ENCODE data around the gene NOSTRIN. TPM values are rescaled to one million over a fixed set of nuclear protein-coding genes. Genes with fewer than 3 reads are reported as not detected.

Gene NOSTRIN
- polyA plus RNA-seq, 6 donors from 2014 or later = not detected

DNA sequence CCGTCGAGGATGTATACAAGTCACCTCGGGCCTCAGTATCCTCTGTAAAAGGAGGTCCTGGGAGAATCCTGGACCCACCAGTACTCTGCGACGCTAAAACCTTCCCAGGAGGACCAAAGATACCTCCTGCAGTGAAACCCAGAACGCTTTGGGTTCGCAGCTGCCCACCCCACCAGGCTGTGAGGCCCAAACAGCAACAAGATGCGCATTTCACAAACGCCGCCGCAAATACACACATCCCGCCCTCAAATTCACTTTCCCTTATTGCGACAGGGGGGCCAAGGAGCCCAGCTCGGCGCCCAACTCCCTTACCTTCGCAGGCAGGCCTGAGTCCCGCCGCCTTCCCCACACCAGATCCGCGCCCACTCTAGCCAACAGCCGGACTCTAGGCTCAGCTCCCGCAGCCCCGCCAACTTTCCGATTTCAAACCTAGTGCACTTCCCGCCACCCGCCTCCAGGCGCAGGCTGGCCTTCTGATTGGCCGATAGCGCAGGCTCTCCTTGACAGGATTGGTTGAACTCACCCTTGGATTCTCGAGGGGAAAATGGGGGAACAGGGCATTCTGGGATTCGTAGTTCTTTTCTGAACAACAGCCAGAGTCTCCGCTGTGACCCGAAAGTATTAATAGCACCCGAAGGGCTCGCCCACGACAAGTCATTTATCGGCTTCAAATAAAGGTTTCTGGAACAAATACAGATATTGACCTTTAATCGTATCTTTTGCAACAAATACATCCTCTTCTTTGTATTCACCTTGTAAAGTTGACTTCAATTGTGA, 87.8 kb downstream of the NOSTRIN start, which contains the start of gene SPC25:
TSS of gene SPC25 (minus strand) at position 425 of the 777 bp plus-strand sequence. CDS start 911 bp downstream, outside the sequence.
- DNase-seq (peak; percentile 79), ATAC-seq (ENCODE audit: low read depth in 2 of 2) (peak; percentile 100)
- H3K9me3 Mint-ChIP-seq = no peaks in the 10 kb centered on the region
- peaks cover 5 to 22% (median 12%) of the 10 kb centered on the region in 3 donors for H3K27me3 Mint-ChIP-seq
- peak within 1 kb of the TSS in 3 of 6 donors; percentile 1 to 31 (median 10) for H3K27ac Mint-ChIP-seq
- no peaks in the 10 kb centered on the region for H3K36me3 Mint-ChIP-seq
- H3K4me1 Mint-ChIP-seq = peaks cover 9 to 11% (median 10%) of the 10 kb centered on the region in 3 donors
- peak within 1 kb of the TSS; percentile 75 to 98 (median 93) for H3K4me3 Mint-ChIP-seq

DNA sequence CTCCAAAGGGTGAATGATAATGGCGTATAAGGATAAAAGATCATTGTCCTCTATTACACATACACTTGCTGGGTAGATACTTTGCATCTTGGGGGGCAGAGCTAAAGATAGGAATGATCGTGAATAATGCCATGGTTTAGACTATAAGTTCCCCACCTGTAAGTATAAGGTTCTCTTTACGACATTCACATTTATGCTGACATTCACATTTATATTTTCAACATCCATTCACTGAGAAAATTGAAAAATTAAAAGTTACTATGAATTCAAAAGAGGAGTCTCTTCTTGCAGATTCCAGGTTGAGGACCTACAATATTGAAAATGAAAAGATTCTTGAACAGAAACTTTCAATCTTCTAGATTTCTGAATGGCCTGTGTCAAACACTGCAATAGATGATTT, 89.9 kb downstream of the NOSTRIN start:
- no peak for DNase-seq
- no peak overlapping the region for H3K4me3 Mint-ChIP-seq
- ATAC-seq (ENCODE audit: low read depth in 2 of 2) = no peak
- no peak overlapping the region for H3K27ac Mint-ChIP-seq
- no peaks in the 10 kb centered on the region for H3K36me3 Mint-ChIP-seq
- H3K9me3 Mint-ChIP-seq = no peaks in the 10 kb centered on the region
- H3K27me3 Mint-ChIP-seq = peaks cover 5 to 22% (median 12%) of the 10 kb centered on the region in 3 donors
- H3K4me1 Mint-ChIP-seq = peaks cover 9 to 11% (median 10%) of the 10 kb centered on the region in 3 donors

DNA sequence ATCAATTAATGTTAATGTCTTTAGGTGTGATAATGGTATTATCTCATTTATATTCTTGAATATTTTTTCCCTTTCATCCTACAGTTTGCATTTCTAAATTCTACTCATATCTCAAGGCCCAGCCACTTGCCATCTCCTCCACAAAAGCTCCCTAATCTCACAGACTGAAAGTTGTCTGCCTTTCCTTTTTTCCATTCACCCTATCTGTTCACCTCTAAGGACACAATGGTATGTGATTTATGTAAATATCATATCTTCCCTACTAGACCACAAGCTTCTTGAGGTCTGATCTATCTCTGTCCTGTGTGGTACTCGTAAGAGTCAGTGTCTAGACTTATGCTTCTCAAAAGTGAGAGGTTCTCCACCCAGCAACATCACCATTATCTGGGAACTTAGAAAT, 91.7 kb downstream of the NOSTRIN start:
- Mint-ChIP-seq H3K9me3 (no peaks in the 10 kb centered on the region), H3K4me1 (peaks cover 9 to 11% (median 10%) of the 10 kb centered on the region in 3 donors), H3K36me3 (no peaks in the 10 kb centered on the region), H3K4me3 (no peak overlapping the region), H3K27ac (no peak overlapping the region), H3K27me3 (peaks cover 8 to 22% (median 12%) of the 10 kb centered on the region in 3 donors)
- DNase-seq = no peak
- no peak for ATAC-seq (ENCODE audit: low read depth in 2 of 2)

DNA sequence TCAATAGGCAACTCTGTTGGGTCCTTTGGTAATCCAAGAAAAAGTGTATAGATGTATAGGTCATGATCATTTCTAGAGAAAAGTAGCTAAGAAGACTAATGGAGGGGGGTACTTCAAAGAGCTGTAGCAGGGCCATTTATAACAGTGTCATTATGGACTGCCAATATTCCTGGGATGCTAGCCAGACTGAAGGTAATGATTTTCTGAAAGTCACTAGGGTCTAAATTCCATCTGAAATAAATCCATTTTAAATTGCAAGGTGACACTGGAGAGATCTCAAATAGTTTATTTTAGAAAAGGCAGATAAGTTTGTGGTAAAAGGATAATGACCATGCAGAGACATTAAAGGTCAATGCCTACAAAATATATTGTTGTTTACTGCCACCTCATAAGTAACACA, 92.3 kb downstream of the NOSTRIN start:
- DNase-seq (no peak), ATAC-seq (ENCODE audit: low read depth in 2 of 2) (no peak)
- Mint-ChIP-seq H3K27ac (no peak overlapping the region), H3K4me3 (no peak overlapping the region), H3K9me3 (no peaks in the 10 kb centered on the region), H3K4me1 (peaks cover 9 to 11% (median 10%) of the 10 kb centered on the region in 3 donors), H3K27me3 (peaks cover 11 to 22% (median 12%) of the 10 kb centered on the region in 3 donors), H3K36me3 (no peaks in the 10 kb centered on the region)

DNA sequence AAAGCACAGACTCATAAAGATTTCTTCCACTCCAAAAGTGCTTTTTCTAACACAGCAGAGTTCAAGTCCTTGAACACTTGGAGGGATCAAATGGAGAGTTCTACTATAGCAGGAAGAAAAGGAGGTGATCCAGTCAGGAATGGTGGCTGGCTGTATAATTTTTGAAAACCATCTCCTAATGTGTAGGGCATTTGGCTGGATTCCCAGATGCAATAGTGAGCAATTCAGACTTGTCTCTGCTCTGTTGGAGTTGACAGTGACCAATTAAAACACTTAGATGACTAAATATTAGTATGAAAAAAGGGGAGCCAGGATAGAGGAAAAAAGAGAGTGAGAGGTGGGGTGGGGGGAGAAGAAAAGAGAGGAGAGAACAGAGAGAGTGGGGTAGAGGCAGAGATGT, 93.3 kb downstream of the NOSTRIN start:
- H3K9me3 Mint-ChIP-seq = no peaks in the 10 kb centered on the region
- no peak overlapping the region for H3K4me3 Mint-ChIP-seq
- H3K27ac Mint-ChIP-seq = no peak overlapping the region
- peaks cover 0 to 1% (median under 1%) of the 10 kb centered on the region in 3 donors for H3K4me1 Mint-ChIP-seq
- no peaks in the 10 kb centered on the region for H3K36me3 Mint-ChIP-seq
- DNase-seq (no peak), ATAC-seq (ENCODE audit: low read depth in 2 of 2) (no peak)
- peaks cover 11 to 14% (median 12%) of the 10 kb centered on the region in 3 donors for H3K27me3 Mint-ChIP-seq

DNA sequence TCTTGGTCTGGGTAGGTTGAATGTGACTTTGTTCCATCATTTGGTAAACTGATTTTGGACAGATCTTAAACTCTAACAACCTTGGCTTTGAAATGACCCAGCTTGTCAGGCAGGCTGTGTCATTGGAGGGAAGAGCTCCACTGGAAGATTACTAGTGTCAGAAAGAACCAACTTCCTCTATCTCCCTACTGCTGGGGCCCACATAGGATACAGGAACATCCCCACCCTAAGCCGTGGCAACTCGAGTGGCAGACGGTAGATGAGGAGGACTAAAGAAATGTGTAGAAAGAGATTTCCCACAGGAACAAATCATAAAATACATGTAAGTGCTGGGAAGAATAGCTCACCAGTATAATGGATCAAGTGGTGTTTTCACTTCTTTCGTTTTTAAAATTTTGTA, 94.3 kb downstream of the NOSTRIN start:
- ATAC-seq (ENCODE audit: low read depth in 2 of 2) (no peak), DNase-seq (no peak)
- Mint-ChIP-seq H3K27ac (no peak overlapping the region), H3K36me3 (no peaks in the 10 kb centered on the region), H3K27me3 (peaks cover 11 to 14% (median 12%) of the 10 kb centered on the region in 3 donors), H3K4me3 (no peak overlapping the region), H3K4me1 (no peaks in the 10 kb centered on the region), H3K9me3 (no peaks in the 10 kb centered on the region)

DNA sequence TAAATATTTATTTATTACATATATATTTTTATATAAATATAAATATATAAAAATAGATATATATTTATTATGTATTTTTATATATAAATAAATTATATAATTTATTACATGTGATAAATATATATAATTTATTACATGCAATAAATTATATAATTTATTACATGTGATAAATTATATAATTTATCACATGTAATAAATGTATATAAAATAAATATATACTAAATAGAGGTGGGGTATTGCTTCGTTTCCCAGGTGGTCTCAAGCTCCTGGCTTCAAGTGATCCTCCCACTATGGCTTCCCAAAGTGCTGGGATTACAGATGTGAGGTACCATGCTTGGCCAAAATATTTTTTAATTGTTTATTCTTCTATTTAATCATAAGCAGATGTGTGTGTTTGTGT, 95.0 kb downstream of the NOSTRIN start:
- no peak for ATAC-seq (ENCODE audit: low read depth in 2 of 2)
- no peaks in the 10 kb centered on the region for H3K4me1 Mint-ChIP-seq
- peaks cover 11 to 13% (median 12%) of the 10 kb centered on the region in 3 donors for H3K27me3 Mint-ChIP-seq

DNA sequence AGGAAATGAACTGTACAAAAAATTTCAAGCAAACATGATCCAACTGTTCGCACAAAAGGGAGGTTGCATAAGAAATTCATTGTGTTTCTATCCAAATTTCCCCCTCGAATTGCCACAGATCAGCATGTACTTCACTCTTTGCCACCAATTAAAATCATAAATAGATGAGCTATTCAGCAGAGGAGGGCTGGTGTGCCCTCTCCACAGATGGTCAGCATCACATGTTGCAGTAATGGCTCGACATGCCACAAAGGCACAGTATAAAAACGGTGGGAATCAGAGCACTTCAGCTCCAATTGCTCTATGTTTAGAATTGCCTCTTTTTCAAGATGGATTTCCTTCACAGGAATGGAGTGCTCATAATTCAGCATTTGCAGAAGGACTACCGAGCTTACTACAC, 98.6 kb downstream of the NOSTRIN start, which contains the start of gene G6PC2:
TSS of gene G6PC2 (plus strand) at position 289 of the 400 bp plus-strand sequence. CDS start at position 330, 41 bp downstream.
- no peak for ATAC-seq (ENCODE audit: low read depth in 2 of 2)
- no peaks in the 10 kb centered on the region for H3K4me1 Mint-ChIP-seq
- peaks cover 5 to 15% (median 6%) of the 10 kb centered on the region in 3 donors for H3K27me3 Mint-ChIP-seq
- H3K27ac Mint-ChIP-seq = no peak within 1 kb of the TSS
- H3K9me3 Mint-ChIP-seq = no peaks in the 10 kb centered on the region
- H3K4me3 Mint-ChIP-seq = no peak within 1 kb of the TSS
- H3K36me3 Mint-ChIP-seq = no peaks in the 10 kb centered on the region
- DNase-seq = no peak

More for the DNA sequence above, 95.0 kb downstream of the NOSTRIN start:
- H3K36me3 Mint-ChIP-seq = no peaks in the 10 kb centered on the region
- no peak for DNase-seq
- H3K9me3 Mint-ChIP-seq = no peaks in the 10 kb centered on the region
- no peak overlapping the region for H3K27ac Mint-ChIP-seq
- H3K4me3 Mint-ChIP-seq = no peak overlapping the region

DNA sequence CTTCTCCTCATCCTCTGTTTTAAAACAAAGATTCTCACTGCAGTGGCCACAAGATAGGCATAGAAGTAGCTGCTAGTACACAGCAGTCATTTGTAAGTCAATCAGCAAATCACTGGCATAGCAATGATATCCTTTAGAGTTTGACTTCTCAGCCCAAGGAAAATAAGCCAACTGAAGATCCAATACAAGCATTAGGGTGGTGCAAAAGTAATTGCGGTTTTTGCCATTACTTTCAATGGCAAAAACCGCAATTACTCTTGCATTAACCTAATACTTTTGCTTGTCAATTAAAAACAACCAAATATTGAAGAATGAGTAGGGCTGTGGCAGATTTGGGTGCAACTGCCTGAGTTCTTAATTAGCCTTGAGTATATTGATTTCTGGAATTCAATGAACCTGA, 101.5 kb downstream of the NOSTRIN start:
- no peak for DNase-seq
- peaks cover 0 to 5% of the 10 kb centered on the region in 2 donors for H3K36me3 Mint-ChIP-seq
- no peaks in the 10 kb centered on the region for H3K9me3 Mint-ChIP-seq
- no peak overlapping the region for H3K4me3 Mint-ChIP-seq
- H3K27me3 Mint-ChIP-seq = peaks cover 10 to 31% (median 15%) of the 10 kb centered on the region in 3 donors
- ATAC-seq (ENCODE audit: low read depth in 2 of 2) = no peak
- H3K4me1 Mint-ChIP-seq = no peaks in the 10 kb centered on the region
- no peak overlapping the region for H3K27ac Mint-ChIP-seq

DNA sequence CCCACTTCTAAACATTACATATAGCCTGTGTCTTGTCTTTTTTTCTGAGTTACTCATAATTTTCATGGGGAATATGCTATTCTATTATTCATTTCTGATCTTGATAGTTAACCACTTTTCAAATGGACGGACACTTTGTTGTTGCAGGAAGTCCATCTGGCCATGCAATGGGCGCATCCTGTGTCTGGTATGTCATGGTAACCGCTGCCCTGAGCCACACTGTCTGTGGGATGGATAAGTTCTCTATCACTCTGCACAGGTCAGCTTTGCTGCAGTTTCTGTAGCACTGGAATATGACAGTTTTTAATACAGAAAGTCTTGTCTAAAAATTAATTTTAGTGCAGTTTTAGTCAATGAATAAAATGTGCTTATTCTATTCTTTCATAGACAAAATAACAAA, 101.9 kb downstream of the NOSTRIN start:
- H3K36me3 Mint-ChIP-seq = peaks cover 0 to 5% of the 10 kb centered on the region in 2 donors
- no peaks in the 10 kb centered on the region for H3K9me3 Mint-ChIP-seq
- DNase-seq (no peak), ATAC-seq (ENCODE audit: low read depth in 2 of 2) (no peak)
- H3K27me3 Mint-ChIP-seq = peaks cover 10 to 31% (median 11%) of the 10 kb centered on the region in 3 donors
- no peak overlapping the region for H3K27ac Mint-ChIP-seq
- no peak overlapping the region for H3K4me3 Mint-ChIP-seq
- no peaks in the 10 kb centered on the region for H3K4me1 Mint-ChIP-seq

DNA sequence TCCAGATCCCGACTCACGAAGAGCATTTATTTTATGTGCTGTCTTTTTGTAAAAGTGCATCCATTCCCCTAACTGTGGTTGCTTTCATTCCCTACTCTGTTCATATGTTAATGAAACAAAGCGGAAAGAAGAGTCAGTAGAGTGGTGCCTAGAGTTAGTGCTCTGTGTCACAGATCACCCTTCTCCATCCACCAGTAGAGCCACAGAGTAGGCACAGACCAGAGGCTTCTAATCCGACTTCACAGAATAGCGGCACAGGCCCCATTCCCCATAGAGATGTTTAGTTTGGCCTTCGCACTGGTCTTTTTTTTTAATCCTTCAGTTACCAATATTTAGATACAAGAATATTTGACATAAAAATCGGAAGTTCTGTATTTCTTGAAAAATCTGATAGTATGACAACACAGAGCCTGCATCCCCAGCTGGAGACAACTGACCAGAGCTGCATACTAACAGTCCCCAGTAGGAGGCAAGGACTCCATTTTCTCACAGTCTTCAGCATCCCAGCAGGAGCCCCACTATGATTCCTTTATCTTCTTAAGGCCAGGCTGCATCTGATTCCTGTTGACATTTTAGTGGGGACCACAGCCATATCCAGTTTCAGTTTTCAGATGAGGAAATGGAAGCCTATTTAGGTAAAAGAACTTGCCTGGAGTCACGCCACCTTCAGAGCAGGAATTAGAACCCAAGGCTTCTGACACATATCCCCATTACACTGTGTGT, 105.7 kb downstream of the NOSTRIN start:
- Mint-ChIP-seq H3K27ac (no peak overlapping the region), H3K27me3 (peaks cover 10 to 51% (median 22%) of the 10 kb centered on the region in 3 donors), H3K4me3 (no peak overlapping the region), H3K9me3 (no peaks in the 10 kb centered on the region), H3K4me1 (peaks cover 0 to 5% (median 5%) of the 10 kb centered on the region in 3 donors), H3K36me3 (peaks cover 0 to 5% of the 10 kb centered on the region in 2 donors)
- no peak for DNase-seq
- no peak for ATAC-seq (ENCODE audit: low read depth in 2 of 2)

DNA sequence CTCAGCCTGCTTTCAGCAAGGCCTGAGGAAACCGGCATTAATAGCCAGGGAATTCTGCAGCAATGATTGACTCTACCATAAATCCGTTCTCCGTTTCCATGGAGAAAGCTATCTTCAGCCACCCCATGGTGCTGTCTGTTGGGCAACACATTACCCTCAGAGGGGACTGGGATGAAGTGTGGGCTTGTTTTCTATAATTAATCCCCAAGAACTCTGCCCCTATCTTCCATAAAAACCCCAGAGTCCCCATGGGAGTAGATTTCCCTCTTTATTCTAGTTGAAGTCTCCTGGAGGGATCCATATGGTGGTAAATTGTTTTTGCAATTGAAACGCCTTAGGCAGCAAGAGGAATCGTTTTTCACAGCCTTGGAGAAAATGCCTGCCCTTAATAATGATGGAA, 107.9 kb downstream of the NOSTRIN start:
- H3K36me3 Mint-ChIP-seq = peaks cover 0 to 5% of the 10 kb centered on the region in 2 donors
- no peak overlapping the region for H3K27ac Mint-ChIP-seq
- H3K27me3 Mint-ChIP-seq = peaks cover 10 to 54% (median 27%) of the 10 kb centered on the region in 3 donors
- H3K4me1 Mint-ChIP-seq = peaks cover 0 to 5% (median 5%) of the 10 kb centered on the region in 3 donors
- H3K9me3 Mint-ChIP-seq = peaks cover 0 to 5% (median 0%) of the 10 kb centered on the region in 7 donors
- no peak overlapping the region for H3K4me3 Mint-ChIP-seq
- ATAC-seq (ENCODE audit: low read depth in 2 of 2) (no peak), DNase-seq (no peak)

DNA sequence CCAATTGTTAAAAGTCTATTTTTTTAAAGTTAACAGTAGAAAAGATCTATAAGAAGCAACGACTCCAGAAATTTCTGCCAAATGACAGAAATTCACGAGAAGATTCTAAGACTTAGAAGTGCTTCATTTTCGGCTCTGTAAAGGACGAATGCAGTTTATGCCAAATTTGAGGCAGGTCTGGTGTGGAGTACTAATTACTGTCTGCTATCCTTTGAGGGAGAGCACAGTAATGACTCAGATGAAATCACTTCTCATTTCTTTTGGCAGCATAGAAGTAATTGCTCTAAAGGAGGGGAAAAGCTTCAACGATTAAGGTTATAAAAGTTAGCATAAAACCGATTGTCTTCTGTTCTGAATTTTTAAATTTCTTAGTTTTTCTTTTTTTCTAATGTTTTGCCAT, 110.0 kb downstream of the NOSTRIN start:
- peaks cover 0 to 38% (median 20%) of the 10 kb centered on the region in 3 donors for H3K27me3 Mint-ChIP-seq
- peaks cover 0 to 5% of the 10 kb centered on the region in 2 donors for H3K36me3 Mint-ChIP-seq
- peaks cover 0 to 5% (median 5%) of the 10 kb centered on the region in 3 donors for H3K4me1 Mint-ChIP-seq
- peak overlapping the region in 2 of 6 donors; percentile 33 to 80 for H3K27ac Mint-ChIP-seq
- DNase-seq (no peak), ATAC-seq (ENCODE audit: low read depth in 2 of 2) (peak in 1 of 2 donors; percentile 28)
- peaks cover 0 to 11% (median 0%) of the 10 kb centered on the region in 7 donors for H3K9me3 Mint-ChIP-seq
- H3K4me3 Mint-ChIP-seq = peak overlapping the region in 6 of 8 donors; percentile 16 to 61 (median 34)
